Measurements from ENCODE around the gene OR5M3.

The OR5M3 gene

DNA sequence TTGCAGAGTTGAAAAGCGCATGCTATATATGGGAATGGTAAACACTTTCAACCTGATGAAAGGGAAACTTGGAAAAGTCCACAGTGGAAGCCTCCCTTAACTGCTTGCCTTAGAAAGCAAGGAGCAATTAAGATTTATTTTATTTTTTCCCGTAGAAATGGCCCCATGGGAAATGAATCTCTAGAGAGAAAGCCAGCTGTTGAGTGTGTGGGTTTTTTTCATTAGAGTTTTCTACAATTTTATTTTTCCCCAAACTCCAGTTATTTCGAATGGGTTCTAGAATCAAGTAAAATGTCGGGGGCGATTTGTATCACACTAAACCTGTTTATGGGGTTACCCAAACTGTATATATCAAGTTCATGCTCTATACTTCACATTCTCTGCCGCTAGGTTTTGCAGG lies at the start of gene OR5M3:
OR5M3 (minus strand) TSS at position 101 of the 400 bp plus-strand sequence. CDS start 2,855 bp downstream, outside the sequence.
- TF ChIP-seq Cebpa-rat (IDR thresholded peaks at IDR 0.05) = no peak
- Histone ChIP-seq H3K9ac (no peak within 1 kb of the TSS), H3K36me3 (no peaks in the 10 kb centered on the region), H3K27ac (no peak within 1 kb of the TSS), H3K27me3 (no peaks in the 10 kb centered on the region), H3K9me3 (no peaks in the 10 kb centered on the region), H3K4me1 (no peaks in the 10 kb centered on the region), H3K4me2 (no peak within 1 kb of the TSS), H3K4me3 (no peak within 1 kb of the TSS), H4K20me1 (no peaks in the 10 kb centered on the region)

GRCh38 chr11:56522008-56522407 lies 48.9 kb upstream of the OR5M3 start:
- Histone ChIP-seq H3K27me3 (no peaks in the 10 kb centered on the region), H3K4me2 (no peak overlapping the region), H3K4me3 (no peak overlapping the region), H4K20me1 (no peaks in the 10 kb centered on the region), H3K4me1 (no peaks in the 10 kb centered on the region), H3K9ac (no peak overlapping the region), H3K9me3 (no peaks in the 10 kb centered on the region), H3K27ac (no peak overlapping the region), H3K36me3 (no peaks in the 10 kb centered on the region)
- no peak for TF ChIP-seq Cebpa-rat (IDR thresholded peaks at IDR 0.05)

DNA sequence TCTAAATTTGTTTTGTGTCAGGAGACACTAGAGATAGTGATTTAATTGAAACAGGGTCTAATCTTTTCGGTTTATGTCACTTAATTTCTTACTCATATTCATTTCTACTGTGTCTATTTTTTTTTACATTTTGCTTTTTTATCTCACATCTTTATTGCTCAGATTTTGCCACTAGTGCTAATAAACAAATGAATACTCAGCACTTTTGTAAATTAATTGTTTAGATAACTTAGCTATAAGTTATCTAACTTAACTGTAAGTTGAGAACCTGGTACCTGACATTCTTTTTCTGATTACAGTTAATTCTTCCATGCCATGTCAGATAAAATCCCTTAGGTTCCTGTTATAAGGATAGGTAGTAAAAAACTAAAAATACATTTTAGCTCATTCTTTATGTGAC lies 40.1 kb upstream of the OR5M3 start:
- no peak overlapping the region for H3K9ac ChIP-seq
- H3K4me3 ChIP-seq = no peak overlapping the region
- no peak overlapping the region for H3K4me2 ChIP-seq
- H3K27ac ChIP-seq = no peak overlapping the region
- H4K20me1 ChIP-seq = no peaks in the 10 kb centered on the region
- TF ChIP-seq Cebpa-rat (IDR thresholded peaks at IDR 0.05) = no peak
- H3K4me1 ChIP-seq = no peaks in the 10 kb centered on the region
- no peaks in the 10 kb centered on the region for H3K36me3 ChIP-seq
- no peaks in the 10 kb centered on the region for H3K27me3 ChIP-seq
- H3K9me3 ChIP-seq = no peaks in the 10 kb centered on the region

DNA sequence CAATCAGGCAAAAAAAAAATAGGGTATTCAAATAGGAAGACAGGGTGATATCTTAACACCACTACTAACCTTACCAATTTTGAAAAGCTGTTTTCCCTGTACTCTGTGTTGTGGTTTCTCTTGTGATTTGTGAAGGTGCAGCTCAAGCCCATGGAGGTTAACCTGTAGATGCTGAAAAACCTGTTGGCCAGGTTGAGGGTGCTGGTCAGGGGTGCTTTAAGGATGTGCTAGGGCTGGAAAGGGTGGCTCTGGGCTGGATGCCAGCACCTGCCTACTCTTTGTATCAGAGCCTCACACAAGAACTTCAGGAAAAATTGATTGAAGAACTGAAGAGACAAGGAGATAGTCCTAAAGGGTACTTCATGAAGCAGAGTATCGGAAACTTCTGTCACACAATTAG lies 36.3 kb upstream of the OR5M3 start:
- Histone ChIP-seq H3K4me2 (no peak overlapping the region), H3K4me1 (no peaks in the 10 kb centered on the region), H3K9me3 (no peaks in the 10 kb centered on the region), H3K9ac (no peak overlapping the region), H3K4me3 (no peak overlapping the region), H3K36me3 (no peaks in the 10 kb centered on the region), H3K27ac (no peak overlapping the region), H3K27me3 (no peaks in the 10 kb centered on the region), H4K20me1 (no peaks in the 10 kb centered on the region)
- TF ChIP-seq Cebpa-rat (IDR thresholded peaks at IDR 0.05) = no peak

GRCh38 chr11:56497010-56497409 lies 23.9 kb upstream of the OR5M3 start:
- no peaks in the 10 kb centered on the region for H3K4me1 ChIP-seq
- no peak overlapping the region for H3K9ac ChIP-seq
- no peaks in the 10 kb centered on the region for H4K20me1 ChIP-seq
- no peak for TF ChIP-seq Cebpa-rat (IDR thresholded peaks at IDR 0.05)
- peaks cover 9% of the 10 kb centered on the region for H3K9me3 ChIP-seq
- no peak overlapping the region for H3K4me3 ChIP-seq
- no peak overlapping the region for H3K4me2 ChIP-seq
- H3K27me3 ChIP-seq = no peaks in the 10 kb centered on the region
- no peaks in the 10 kb centered on the region for H3K36me3 ChIP-seq
- no peak overlapping the region for H3K27ac ChIP-seq

GRCh38 chr11:56495117-56495516 lies 22.0 kb upstream of the OR5M3 start:
- Histone ChIP-seq H4K20me1 (no peaks in the 10 kb centered on the region), H3K4me1 (no peaks in the 10 kb centered on the region), H3K9me3 (peaks cover 9% of the 10 kb centered on the region), H3K27ac (no peak overlapping the region), H3K9ac (no peak overlapping the region), H3K4me2 (no peak overlapping the region), H3K27me3 (no peaks in the 10 kb centered on the region), H3K36me3 (no peaks in the 10 kb centered on the region), H3K4me3 (no peak overlapping the region)
- no peak for TF ChIP-seq Cebpa-rat (IDR thresholded peaks at IDR 0.05)

GRCh38 chr11:56491270-56491669 lies 18.1 kb upstream of the OR5M3 start, which contains the start of gene OR5M8:
OR5M8 (minus strand) TSS chr11:56491370; CDS start chr11:56491370, 0 bp downstream.
- no peak within 1 kb of the TSS for H3K9ac ChIP-seq
- H3K4me2 ChIP-seq = no peak within 1 kb of the TSS
- H3K4me3 ChIP-seq = no peak within 1 kb of the TSS
- H3K27me3 ChIP-seq = no peaks in the 10 kb centered on the region
- H3K4me1 ChIP-seq = no peaks in the 10 kb centered on the region
- H3K9me3 ChIP-seq = no peaks in the 10 kb centered on the region
- H3K27ac ChIP-seq = no peak within 1 kb of the TSS
- no peaks in the 10 kb centered on the region for H3K36me3 ChIP-seq
- no peaks in the 10 kb centered on the region for H4K20me1 ChIP-seq
- no peak for TF ChIP-seq Cebpa-rat (IDR thresholded peaks at IDR 0.05)

GRCh38 chr11:56486801-56487200 lies 13.6 kb upstream of the OR5M3 start:
- no peak overlapping the region for H3K27ac ChIP-seq
- no peak for TF ChIP-seq Cebpa-rat (IDR thresholded peaks at IDR 0.05)
- no peak overlapping the region for H3K4me2 ChIP-seq

DNA sequence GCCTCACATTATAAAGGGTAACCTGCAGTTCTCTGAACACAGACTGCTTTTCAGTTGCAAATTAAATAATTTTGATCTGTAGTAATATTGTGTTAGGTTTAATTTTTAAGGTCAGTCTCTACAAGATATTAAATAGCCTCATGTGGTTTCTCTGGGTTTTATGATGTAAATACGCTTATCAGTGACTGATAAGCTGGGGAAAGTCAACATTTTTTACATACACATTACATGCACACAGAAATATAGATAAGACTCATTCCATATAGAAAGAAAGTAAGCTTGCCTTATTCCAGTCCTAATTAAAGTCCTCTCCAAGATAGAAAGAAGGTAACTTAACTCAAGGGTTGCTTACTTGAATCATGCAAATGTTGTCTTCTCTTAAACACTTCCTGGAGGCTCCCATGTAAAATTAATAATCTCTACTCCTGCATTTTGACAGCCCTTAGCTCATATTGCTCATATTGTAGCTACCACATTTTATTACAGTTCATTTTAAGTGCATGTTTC lies 1.6 kb upstream of the OR5M3 start:
- no peaks in the 10 kb centered on the region for H4K20me1 ChIP-seq
- no peaks in the 10 kb centered on the region for H3K9me3 ChIP-seq
- H3K36me3 ChIP-seq = no peaks in the 10 kb centered on the region
- H3K27ac ChIP-seq = no peak overlapping the region
- no peaks in the 10 kb centered on the region for H3K27me3 ChIP-seq
- no peaks in the 10 kb centered on the region for H3K4me1 ChIP-seq
- no peak overlapping the region for H3K4me2 ChIP-seq
- H3K4me3 ChIP-seq = no peak overlapping the region
- no peak overlapping the region for H3K9ac ChIP-seq
- no peak for TF ChIP-seq Cebpa-rat (IDR thresholded peaks at IDR 0.05)

More at GRCh38 chr11:56486801-56487200, 13.6 kb upstream of the OR5M3 start:
- H3K9me3 ChIP-seq = no peaks in the 10 kb centered on the region
- H4K20me1 ChIP-seq = no peaks in the 10 kb centered on the region
- H3K4me3 ChIP-seq = no peak overlapping the region
- H3K36me3 ChIP-seq = no peaks in the 10 kb centered on the region
- no peaks in the 10 kb centered on the region for H3K4me1 ChIP-seq
- H3K9ac ChIP-seq = no peak overlapping the region
- H3K27me3 ChIP-seq = no peaks in the 10 kb centered on the region

DNA sequence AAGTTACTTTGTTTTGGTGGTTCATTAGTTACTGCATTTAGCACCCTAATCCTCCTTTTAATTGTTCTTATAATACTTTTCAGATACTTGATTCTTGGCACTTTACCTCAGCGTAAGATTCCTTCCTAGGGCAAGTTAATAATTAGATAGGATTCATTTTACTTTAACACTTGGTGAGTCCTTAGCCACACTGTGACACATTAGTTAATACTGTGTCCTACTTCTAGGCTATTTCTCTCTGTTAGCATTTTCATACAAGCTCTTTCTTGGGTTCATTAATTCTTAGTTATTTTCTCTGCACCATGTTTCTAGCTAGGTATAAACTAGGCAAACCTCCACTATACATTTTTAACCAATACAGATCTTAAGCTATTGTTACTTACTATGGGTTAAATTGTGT lies 16.1 kb downstream of the OR5M3 start:
- no peak overlapping the region for H3K27ac ChIP-seq
- no peaks in the 10 kb centered on the region for H3K4me1 ChIP-seq
- no peaks in the 10 kb centered on the region for H3K9me3 ChIP-seq

DNA sequence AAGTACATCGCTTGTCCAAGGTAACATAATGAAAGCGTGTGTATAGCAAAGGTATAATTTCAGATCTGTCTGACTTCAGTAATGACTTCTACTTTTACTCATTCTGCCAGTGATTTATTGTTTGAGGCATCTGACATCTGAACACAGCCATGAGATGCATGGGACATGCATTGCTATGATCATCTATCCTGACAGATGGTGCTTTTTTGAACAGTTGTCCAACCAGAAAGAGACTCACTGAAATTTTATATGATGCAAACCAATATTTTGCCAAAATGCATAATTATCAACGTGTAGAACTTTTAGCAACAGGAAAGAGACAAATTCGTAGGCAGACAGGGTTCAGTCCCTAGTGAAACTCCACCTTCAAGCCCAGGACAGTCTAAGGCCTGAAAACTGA lies 19.6 kb downstream of the OR5M3 start:
- no peaks in the 10 kb centered on the region for H3K4me1 ChIP-seq
- no peaks in the 10 kb centered on the region for H3K9me3 ChIP-seq
- no peak overlapping the region for H3K4me2 ChIP-seq
- H3K4me3 ChIP-seq = no peak overlapping the region
- no peaks in the 10 kb centered on the region for H3K36me3 ChIP-seq
- no peaks in the 10 kb centered on the region for H3K27me3 ChIP-seq
- no peak overlapping the region for H3K9ac ChIP-seq
- TF ChIP-seq Cebpa-rat (IDR thresholded peaks at IDR 0.05) = no peak
- no peak overlapping the region for H3K27ac ChIP-seq
- no peaks in the 10 kb centered on the region for H4K20me1 ChIP-seq

More for the DNA sequence above, 16.1 kb downstream of the OR5M3 start:
- Histone ChIP-seq H4K20me1 (no peaks in the 10 kb centered on the region), H3K4me3 (no peak overlapping the region), H3K4me2 (no peak overlapping the region), H3K27me3 (no peaks in the 10 kb centered on the region), H3K36me3 (no peaks in the 10 kb centered on the region), H3K9ac (no peak overlapping the region)
- no peak for TF ChIP-seq Cebpa-rat (IDR thresholded peaks at IDR 0.05)
